ENCODE results near the gene CD74.
A peak's percentile ranks its signal among the peaks of the same experiment; 100 is the strongest.

Gene CD74

DNA sequence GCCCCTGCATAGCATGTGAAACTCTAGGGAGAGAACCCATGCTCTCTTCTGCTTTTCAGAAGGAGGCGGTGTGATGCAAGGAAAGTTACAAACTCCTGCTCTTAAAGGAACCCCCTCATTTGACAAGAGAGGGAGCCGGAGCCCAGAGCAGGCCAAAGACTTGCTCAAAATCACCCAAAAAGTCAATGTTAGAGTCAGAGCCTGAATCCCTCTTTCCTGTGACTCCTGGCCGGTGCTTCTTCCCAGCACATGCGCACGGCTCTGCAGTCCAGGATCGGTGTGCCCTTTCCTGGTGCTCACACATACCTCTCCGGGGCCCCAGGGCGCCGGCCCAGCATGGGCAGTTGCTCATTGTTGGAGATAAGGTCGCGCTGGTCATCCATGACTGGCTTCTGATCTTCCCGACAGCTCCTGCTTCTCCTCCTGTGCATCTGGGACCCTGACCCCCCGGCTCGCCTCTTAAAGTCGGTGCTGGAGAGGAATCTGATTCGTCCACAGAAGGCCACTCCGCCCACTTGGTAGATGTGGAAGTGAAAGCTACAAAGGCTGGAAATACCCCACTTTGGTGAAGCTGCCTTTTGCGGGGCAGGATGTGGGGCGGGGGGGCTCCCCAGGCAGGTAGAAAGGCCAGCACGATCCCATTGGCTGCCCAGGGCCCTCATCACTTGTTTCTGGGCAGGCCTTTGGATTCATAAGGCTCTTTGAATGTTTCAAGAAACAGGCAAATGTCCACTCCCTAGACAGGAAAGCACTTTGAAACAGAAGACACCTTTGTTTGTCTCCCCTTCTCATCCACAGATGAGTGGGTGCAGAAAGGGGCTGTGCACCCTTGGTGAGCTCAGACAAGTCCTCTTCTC lies at the start of gene CD74:
Gene CD74, minus strand, starts transcription at position 592 of the 857 bp plus-strand sequence. Its CDS starts 161 bp downstream, at position 431.
- DNase-seq (ENCODE audit: low read depth) = no peak
- TF ChIP-seq, protein P1, sequence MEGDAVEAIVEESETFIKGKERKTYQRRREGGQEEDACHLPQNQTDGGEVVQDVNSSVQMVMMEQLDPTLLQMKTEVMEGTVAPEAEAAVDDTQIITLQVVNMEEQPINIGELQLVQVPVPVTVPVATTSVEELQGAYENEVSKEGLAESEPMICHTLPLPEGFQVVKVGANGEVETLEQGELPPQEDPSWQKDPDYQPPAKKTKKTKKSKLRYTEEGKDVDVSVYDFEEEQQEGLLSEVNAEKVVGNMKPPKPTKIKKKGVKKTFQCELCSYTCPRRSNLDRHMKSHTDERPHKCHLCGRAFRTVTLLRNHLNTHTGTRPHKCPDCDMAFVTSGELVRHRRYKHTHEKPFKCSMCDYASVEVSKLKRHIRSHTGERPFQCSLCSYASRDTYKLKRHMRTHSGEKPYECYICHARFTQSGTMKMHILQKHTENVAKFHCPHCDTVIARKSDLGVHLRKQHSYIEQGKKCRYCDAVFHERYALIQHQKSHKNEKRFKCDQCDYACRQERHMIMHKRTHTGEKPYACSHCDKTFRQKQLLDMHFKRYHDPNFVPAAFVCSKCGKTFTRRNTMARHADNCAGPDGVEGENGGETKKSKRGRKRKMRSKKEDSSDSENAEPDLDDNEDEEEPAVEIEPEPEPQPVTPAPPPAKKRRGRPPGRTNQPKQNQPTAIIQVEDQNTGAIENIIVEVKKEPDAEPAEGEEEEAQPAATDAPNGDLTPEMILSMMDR (conservative IDR thresholded peaks at IDR 0.05; ENCODE audit: control insufficient read depth, insufficient read depth, low read depth, low read length) = no peak
- no peak within 1 kb of the TSS for H3K4me3 ChIP-seq (ENCODE audit: control insufficient read depth, low read depth, low read length)

DNA sequence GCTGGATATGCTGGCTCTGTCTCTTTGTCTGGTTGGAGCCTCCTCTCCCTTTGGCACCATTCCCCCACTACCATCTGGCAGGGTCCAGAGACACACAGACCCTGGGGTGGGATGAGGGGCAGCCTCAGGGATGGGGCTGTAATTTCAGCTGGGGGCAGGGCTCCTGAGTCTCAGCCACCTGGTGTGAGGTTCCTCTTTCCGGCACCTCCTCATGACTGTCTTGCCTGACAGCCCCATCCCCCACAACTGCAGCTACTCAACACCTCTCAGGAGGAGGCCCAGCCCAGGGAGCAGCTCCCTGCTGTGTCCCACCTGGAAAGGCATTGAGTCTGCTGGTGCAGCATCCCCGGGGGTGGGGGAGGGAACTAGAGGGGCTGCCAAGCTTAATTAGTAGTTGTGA lies 48.5 kb upstream of the CD74 start:
- no peak for DNase-seq (ENCODE audit: low read depth)

DNA sequence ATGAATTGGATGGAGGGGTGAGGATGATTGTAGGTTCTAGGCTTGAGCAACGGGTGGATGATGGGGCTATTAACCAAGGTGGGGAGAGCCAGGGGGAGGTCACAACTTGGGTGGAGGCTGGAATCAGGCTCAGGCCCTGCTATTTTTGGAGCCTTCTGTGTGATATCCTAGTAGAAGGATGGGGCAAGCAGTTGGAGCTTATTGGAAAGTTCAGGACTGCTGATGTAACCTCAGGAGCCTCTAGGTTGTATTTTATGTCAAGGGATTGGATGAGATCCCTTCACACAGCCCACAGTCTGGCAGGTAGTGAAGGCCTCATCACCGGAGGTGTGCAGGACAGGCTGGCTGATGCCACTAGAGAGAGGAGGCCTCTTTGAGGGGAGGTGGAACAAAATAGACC lies 48.1 kb upstream of the CD74 start:
- no peak for DNase-seq (ENCODE audit: low read depth)
- TF ChIP-seq, protein P1 (conservative IDR thresholded peaks at IDR 0.05; ENCODE audit: control insufficient read depth, insufficient read depth, low read depth, low read length) = no peak
- H3K4me3 ChIP-seq (ENCODE audit: control insufficient read depth, low read depth, low read length) = no peak overlapping the region

More for the DNA sequence above, 48.5 kb upstream of the CD74 start:
- no peak overlapping the region for H3K4me3 ChIP-seq (ENCODE audit: control insufficient read depth, low read depth, low read length)
- TF ChIP-seq, protein P1 (conservative IDR thresholded peaks at IDR 0.05; ENCODE audit: control insufficient read depth, insufficient read depth, low read depth, low read length) = no peak

DNA sequence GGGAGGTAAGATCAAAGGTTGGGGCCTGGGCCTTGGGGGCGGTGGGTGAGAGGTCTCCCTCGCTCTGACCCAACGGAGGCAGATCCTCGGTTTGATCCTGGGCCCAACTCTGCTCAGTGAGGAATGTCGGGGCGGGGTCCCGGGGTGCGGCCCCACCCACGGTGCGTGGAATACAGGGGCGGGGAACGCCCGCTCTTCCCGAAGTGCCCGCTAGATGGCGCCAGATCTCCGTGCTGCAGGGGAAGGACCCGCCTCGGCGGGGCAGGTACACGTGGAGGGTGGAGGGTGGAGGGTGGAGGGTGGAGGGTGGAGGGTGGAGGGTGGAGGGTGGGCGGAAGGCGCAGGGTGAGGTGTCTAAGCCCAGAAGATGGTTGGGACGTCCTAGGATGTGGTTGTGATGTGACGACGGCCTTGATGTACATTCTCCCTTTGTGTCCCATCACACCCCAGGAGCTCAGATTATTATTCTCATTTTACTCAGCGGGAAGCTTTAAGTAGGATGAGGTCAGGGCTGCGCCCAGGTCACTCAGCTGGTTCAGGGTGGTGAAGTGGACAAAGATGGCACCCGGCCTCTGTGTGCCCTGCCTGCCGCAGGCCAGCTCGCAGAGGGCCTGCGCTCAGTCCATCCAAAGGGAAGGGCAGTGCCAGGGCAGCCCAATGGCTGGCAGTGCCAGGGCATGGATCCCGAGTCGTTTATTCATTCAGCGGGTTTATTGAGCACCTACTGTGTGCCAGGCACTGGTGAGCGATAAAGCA lies 46.3 kb upstream of the CD74 start:
- TF ChIP-seq, protein P1 (conservative IDR thresholded peaks at IDR 0.05; ENCODE audit: control insufficient read depth, insufficient read depth, low read depth, low read length) = peak; percentile 65
- DNase-seq (ENCODE audit: low read depth) = peak; percentile 45
- peak overlapping the region; percentile 26 for H3K4me3 ChIP-seq (ENCODE audit: control insufficient read depth, low read depth, low read length)

DNA sequence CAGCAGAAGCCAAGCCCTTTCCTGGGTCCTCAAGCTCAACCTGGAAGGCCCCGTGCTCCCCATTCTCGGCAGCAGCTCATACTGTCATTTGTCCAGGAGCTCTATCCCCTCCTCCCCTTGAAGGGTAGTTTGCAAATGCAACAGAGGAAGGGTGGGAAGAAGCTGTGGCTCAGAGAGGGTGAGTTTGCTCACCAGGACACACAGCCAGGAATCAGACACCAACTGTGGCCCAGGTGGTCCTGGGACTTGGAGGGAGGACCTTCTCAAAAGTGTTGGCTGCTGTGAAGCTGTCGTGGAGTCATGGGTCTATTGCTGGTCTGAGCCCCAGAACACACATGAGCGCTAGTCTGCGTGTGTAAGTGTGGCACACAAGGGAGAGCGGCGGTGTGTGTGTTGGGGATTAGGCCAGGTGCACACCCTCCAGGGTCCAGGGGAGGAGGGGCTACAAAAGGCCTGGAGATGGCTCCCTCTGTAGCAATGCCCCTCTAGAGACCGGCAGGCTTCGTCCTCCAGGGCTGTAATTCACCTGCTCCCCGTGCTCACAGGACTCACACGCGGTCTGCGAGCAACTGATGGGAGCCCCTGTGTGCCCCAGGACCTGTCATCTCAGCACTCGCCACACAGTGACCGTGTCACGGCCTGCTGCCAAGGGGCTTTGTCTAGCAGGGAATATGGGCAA lies 45.0 kb upstream of the CD74 start:
- TF ChIP-seq, protein P1 (conservative IDR thresholded peaks at IDR 0.05; ENCODE audit: control insufficient read depth, insufficient read depth, low read depth, low read length) = no peak
- no peak overlapping the region for H3K4me3 ChIP-seq (ENCODE audit: control insufficient read depth, low read depth, low read length)
- DNase-seq (ENCODE audit: low read depth) = no peak

DNA sequence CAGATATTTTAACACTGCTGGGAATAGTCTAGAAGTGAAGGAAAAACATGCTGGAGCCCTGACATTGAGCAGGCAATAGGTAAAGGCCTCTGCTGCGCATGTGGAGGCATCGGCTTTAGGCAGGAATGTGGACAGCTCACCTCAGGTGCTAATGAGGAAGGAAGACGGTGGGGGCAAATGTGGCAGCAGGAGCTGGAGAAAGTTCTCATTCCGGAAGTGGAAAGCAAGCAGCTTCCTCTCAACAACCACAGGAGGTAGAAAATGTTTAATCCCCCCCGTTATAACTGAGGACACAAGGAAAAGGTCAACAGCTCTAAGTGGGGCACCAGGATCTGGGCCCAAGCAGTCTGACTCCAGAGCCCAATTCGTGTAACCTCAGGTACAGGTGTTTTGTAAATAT lies 44.4 kb upstream of the CD74 start:
- TF ChIP-seq, protein P1 (conservative IDR thresholded peaks at IDR 0.05; ENCODE audit: control insufficient read depth, insufficient read depth, low read depth, low read length) = no peak
- H3K4me3 ChIP-seq (ENCODE audit: control insufficient read depth, low read depth, low read length) = no peak overlapping the region
- DNase-seq (ENCODE audit: low read depth) = no peak

Measured in fibroblast of mammary gland (primary cell).